Loucy (cell line): ENCODE results near the gene GHRHR.

Experiments
- CTCF ChIP-seq: fragments of 200-600 bp; sonication (generic); conservative IDR thresholded peaks from 2 replicates; pipeline ENCODE4 v1.5.1; 2014; ENCODE audit warnings: mild to moderate bottlenecking, antibody characterized with exemption, low read length
- EZH2phosphoT487 ChIP-seq: fragments of 200-600 bp; IDR thresholded peaks from 2 replicates; pipeline ENCODE4 v1.6.1; 2018; ENCODE audit warnings: antibody characterized with exemption, mild to moderate bottlenecking, moderate library complexity, borderline replicate concordance

GRCh38 chr7:30983914-30984247 lies 20.1 kb downstream of the GHRHR start:
- TF ChIP-seq CTCF: no peak
- no peak for TF ChIP-seq EZH2phosphoT487
